Neural cell (in vitro differentiated cells): Measurements from ENCODE around the gene RFC2.

Experiments
- CTCF ChIP-seq: fragments of 450-650 bp; IDR thresholded peaks from 2 replicates; pipeline ENCODE4 v1.5.1; 2014; ENCODE audit warnings: antibody characterized with exemption, mild to moderate bottlenecking, moderate library complexity; ENCODE audit not compliant: poor library complexity, severe bottlenecking
- EP300 ChIP-seq: fragments of 450-650 bp; conservative IDR thresholded peaks from 2 replicates; pipeline ENCODE4 v1.6.1; 2014; ENCODE audit warnings: antibody characterized with exemption, mild to moderate bottlenecking, moderate library complexity; ENCODE audit not compliant: poor library complexity, severe bottlenecking
- EZH2 ChIP-seq: fragments of 200-600, 300-800 bp; shearing (Covaris generic), sonication (generic); IDR thresholded peaks from 2 replicates; pipeline ENCODE4 v1.6.1; 2014; ENCODE audit warnings: antibody characterized with exemption, low read length, borderline replicate concordance, mild to moderate bottlenecking; ENCODE audit not compliant: insufficient read depth, poor library complexity, severe bottlenecking
- POLR2AphosphoS5 ChIP-seq: IDR thresholded peaks from 2 replicates; pipeline ENCODE4 v1.6.1; 2012

DNA sequence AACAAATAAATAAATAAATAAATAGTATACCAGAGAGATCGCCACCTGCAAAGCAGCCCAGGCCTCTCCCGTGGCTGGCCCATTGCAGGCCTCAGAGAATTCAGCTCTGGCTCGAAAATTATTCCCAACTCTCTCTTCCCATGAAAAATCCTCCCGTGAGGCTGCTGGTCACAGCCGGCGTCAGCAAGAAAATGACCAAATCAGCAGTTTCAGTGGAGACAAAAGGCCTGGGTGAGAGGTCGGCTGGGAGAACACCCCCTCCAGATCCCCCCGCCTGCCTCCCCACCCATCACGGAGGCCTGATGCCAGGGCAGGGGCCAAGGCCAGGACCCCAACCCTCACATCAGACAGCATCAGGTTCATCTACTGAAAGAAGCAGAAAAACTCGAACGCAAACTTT lies 31.9 kb upstream of the RFC2 start:
- TF ChIP-seq CTCF, result no peak
- no peak for TF ChIP-seq EP300
- no peak for TF ChIP-seq EZH2
- TF ChIP-seq POLR2AphosphoS5, result no peak
